NK-92 (cell line): ENCODE results near the gene PDE9A.

Experiments used
- DNase-seq: peaks from one replicate; lab custom pipeline; 2025; ENCODE audit not compliant: unreplicated experiment; lab: John Stamatoyannopoulos, UW

Gene PDE9A

GRCh38 chr21:42734323-42734971 lies 81.0 kb downstream of the PDE9A start:
- no peak for DNase-seq

GRCh38 chr21:42735061-42735460 lies 81.6 kb downstream of the PDE9A start:
- DNase-seq: no peak

DNA sequence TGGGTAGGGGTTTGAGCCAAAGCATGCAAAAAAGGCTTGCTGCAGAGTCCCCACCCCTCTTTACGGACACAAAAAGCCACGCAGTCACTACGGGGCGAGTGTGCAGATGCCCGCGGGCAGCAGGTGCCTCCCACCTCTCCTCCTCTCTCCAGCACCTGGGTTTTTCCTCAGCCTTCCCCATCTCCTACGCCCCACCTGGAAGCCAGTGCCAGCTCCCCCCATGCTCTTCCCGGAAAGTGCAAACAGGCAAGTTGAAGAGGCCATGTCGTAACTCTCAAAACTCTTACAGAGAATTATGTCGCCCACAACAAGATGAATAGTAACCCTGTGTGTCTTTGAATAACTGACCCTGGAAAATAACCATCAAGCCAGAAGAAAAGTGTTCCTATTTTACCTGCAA lies 82.5 kb downstream of the PDE9A start:
- DNase-seq: no peak

GRCh38 chr21:42736646-42737350 lies 83.4 kb downstream of the PDE9A start:
- no peak for DNase-seq

GRCh38 chr21:42737951-42738590 lies 84.7 kb downstream of the PDE9A start:
- DNase-seq: no peak

- DNase-seq: no peak
Observed at GRCh38 chr21:42739061-42739931, 85.9 kb downstream of the PDE9A start.

DNA sequence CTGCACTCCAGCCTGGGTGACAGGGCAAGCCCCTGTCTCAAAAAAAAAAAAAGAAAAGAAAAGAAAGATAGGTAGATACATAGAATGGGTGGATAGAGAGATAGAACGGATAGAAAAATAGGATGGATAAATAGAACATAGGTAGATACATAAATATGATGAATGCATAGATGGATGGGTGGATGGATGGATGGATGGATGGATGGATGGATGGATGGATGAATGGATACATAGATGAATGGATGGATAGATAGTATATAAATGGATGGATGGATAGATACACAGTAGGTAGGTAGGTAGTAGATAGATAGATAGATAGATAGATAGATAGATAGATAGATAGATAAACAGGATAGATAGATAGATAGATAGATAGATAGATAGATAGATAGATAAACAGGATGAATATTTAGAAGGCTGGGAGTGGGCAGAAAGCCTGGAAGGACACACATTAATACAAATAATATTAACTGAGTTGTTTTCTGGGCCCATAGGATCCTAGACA lies 87.0 kb downstream of the PDE9A start:
- no peak for DNase-seq

GRCh38 chr21:42741066-42741465 lies 87.6 kb downstream of the PDE9A start:
- no peak for DNase-seq

- DNase-seq: no peak
Observed at GRCh38 chr21:42744520-42745445, 91.4 kb downstream of the PDE9A start.

- no peak for DNase-seq
Observed at GRCh38 chr21:42745511-42746239, 92.3 kb downstream of the PDE9A start.

DNA sequence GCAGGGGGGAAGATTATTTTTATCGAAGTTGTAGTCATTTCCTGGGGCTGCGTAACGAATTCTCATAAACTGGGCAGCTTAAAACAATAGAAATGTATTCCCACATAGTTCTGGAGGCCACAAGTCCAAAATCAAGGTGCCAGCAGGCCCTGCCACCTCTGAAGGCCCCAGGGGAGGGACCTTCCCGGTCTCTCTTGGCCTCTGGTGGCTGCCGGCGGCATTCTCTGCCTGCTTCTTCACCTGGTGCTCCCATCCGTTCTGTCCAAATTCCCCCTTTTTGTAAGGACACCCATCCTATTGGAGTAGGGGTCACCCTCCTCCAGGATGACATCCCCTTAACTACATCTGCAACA lies 92.8 kb downstream of the PDE9A start:
- no peak for DNase-seq

DNA sequence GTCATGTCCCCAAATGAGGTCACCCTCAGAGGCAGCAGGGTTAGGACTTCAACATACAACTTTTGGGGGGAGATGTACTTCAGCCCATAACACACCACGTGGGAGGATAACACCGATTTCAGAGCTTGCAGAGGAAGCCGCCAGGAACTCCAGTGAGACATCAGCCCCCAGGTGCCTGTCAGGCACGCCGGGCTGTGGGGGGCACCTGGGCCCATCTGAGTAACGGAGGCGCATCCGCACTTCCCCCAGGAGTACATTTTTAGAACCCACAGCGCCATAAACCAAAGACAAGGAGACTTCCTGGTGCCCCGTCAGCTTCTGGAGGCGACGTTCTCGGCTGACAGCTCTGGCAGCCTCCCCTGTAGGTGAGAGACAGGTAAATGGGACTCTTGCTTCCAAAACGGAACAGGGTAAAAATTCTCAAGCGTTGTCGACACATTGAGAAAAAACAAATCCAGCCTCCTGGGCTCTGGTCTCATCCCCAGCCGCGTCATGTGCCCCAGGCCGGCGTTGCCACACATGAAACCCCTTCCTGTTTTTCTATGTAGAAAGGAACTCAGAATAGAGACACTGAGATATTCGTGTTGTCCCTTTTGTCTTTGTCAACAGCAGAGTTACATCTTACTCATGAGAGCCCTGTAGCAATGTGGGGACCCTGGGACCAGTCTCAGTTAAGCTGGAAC lies 93.3 kb downstream of the PDE9A start:
- DNase-seq: no peak

DNA sequence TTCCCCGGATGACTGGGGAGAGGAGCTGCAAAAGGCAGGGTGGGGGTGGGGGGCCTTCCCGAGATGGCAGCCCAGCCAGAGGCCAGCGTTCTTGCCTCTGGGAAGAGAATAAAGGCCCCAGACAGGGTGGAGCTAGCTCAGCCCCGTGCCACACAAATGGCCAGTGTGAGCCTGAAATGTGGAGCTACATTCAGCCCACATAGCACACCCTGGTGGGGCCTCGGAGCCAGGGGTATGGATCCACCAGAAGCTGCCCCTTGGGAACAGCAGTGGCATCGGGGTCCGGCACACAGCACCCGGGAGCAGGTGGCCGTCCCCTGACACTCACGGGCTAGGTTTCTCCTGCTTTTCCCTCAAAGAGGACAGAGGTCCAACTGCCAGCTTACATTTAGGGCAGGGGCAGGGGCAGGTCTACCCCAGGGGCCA lies 93.9 kb downstream of the PDE9A start:
- no peak for DNase-seq

DNA sequence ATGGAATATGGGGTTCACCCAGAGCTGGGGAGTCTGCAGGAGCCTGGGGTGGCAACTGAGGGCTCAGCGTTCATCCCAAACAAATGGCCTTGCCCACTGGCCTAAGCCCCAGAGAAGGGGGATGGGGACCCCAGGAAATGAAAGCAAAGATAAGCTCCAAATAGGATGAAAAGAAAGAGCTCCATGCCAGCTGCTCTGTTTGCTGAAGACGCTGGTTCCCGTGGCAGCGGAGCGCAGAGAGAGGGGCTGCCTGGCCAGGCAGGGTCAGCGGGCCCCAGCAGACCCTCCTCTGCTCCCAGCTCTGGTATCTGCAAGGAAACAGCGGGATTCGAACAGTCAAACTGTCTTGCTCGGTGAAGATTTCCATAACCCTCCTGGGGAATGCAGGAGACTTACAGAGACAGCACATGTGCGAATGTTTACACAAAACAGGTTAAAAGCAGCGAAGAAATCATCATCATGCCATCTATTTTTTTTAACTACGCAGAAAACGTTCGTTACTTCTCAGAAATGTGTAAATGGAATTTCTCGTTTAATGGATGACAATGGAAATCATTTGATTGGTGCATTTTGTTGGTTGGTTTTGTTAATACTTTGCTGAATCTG lies 94.4 kb downstream of the PDE9A start:
- DNase-seq: no peak

DNA sequence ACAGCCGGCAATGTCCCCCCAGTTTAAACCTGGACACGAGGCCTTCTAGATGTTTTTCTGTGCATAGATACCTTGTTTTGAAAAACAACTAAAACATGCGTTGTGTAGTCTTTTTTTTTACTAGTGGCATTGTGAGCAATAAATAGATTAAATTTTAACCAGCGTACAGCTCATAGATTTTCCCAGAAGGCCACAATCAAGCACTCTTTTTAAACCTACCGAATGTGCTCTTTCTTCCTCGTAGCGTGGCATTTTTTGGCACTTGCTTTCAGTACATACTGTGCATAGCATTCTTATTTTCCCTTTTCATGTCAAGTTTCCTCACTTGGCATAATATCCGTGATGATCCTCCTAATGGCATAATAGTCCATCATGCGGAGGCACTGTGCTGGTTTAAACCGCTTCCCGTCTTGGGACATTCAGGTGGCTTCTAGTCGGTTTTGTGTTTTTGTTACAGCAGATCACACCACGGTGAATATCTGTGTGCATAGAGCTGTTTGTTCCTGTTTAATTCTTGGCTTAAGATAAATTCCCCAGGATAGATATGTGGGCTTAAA lies 95.3 kb downstream of the PDE9A start:
- no peak for DNase-seq

GRCh38 chr21:42750737-42751530 lies 97.5 kb downstream of the PDE9A start:
- DNase-seq: no peak

- DNase-seq: no peak
Observed at GRCh38 chr21:42751866-42752265, 98.4 kb downstream of the PDE9A start.
